Stomach (tissue), 9 donors: ENCODE data around the gene HLA-DPA1. TPM values are rescaled to one million over a fixed set of nuclear protein-coding genes. Genes with fewer than 3 reads are reported as not detected.

Source experiments
- DNase-seq, 2 donors: peaks; one replicate each; pipeline versions ENCODE4 v3.0.0 to v3.0.0-alpha.2; 2013 to 2019
- H3K27ac ChIP-seq, 5 donors: fragments of 200-600 bp in 4 of 5; sonication (generic) in 4 of 5; one replicate each; pipeline ENCODE4 v1.5.1; 2013 to 2019; ENCODE audit warnings: mild to moderate bottlenecking in 1 of 5, moderate library complexity in 1 of 5
- H3K27me3 ChIP-seq, 3 donors: fragments of 200-600 bp; sonication (generic); one replicate each; pipeline ENCODE4 v1.5.1; 2017 to 2019; ENCODE audit warnings: mixed run types in 1 of 3
- H3K36me3 ChIP-seq, 4 donors: fragments of 200-600 bp; sonication (generic); 1 replicate in 3 of 4; 2 replicates in 1 of 4; pipeline ENCODE4 v1.5.1; 2016 to 2019
- H3K4me1 ChIP-seq, 4 donors: fragments of 200-600 bp; sonication (generic); one replicate each; pipeline ENCODE4 v1.5.1; 2016 to 2019
- H3K4me3 ChIP-seq, 4 donors: fragments of 200-600 bp; sonication (generic) in 3 of 4; one replicate each; pipeline ENCODE4 v1.5.1; 2016 to 2019; ENCODE audit warnings: mild to moderate bottlenecking in 1 of 4
- H3K9me3 ChIP-seq, 4 donors: fragments of 200-600 bp; sonication (generic); one replicate each; pipeline ENCODE4 v1.5.1; 2016 to 2019
- EP300 ChIP-seq: sonication (generic); formaldehyde crosslinking; IDR thresholded peaks from one replicate; pipeline ENCODE4 v1.6.1; 2017; ENCODE audit warnings: antibody characterized with exemption
- POLR2A ChIP-seq, 4 donors: fragments of 450-650 bp; IDR thresholded peaks; one replicate each; pipeline ENCODE4 v1.6.1; 2016; ENCODE audit warnings: antibody characterized with exemption in 4 of 4, control low read depth in 2 of 4, mild to moderate bottlenecking in 1 of 4, moderate library complexity in 1 of 4
- POLR2AphosphoS5 ChIP-seq, 3 donors: sonication (generic); formaldehyde crosslinking; IDR thresholded peaks; one replicate each; pipeline ENCODE4 v1.6.1; 2016; ENCODE audit warnings: antibody characterized with exemption in 3 of 3
- WGBS, 5 donors: extraction: QIAGEN DNeasy Blood & Tissue Kit in 3 of 5; methylation state at CpG; one replicate each; pipeline versions ENCODE4 v1.1.5 to v1.1.7; 2013 to 2018; 5-methylcytosine and 5-hydroxymethylcytosine counted together
- intact Hi-C: fragments of 100-400 bp; cut with DNase I; formaldehyde crosslinking; loops from one replicate; pipeline ENCODE4 v1.15.1; 2023; ENCODE audit warnings: low total_unique reads
- polyA plus RNA-seq, 3 donors: library from polyadenylated mRNA; stranded (reverse); fragments of 200-250 nt; gene quantifications; one replicate each; pipeline ENCODE4 v1.2.3, GENCODE V29; 2013
- total RNA-seq, 5 donors: library from RNA; depleted of rRNA; stranded (reverse); fragments of >200 nt; gene quantifications; one replicate each; pipeline versions ENCODE4 v1.1.0 to v1.2.3, GENCODE V29; 2014 to 2016
- TF ChIP-seq, protein P1 (sequence below), 7 experiments: fragments of 450-650 bp in 4 of 7; fragments of 200-600 bp in 3 of 7; sonication (generic) in 3 of 7; IDR thresholded peaks; one replicate each; pipeline ENCODE4 v1.5.1; 2016 to 2019; ENCODE audit warnings: antibody characterized with exemption in 7 of 7, control low read depth in 2 of 7, mild to moderate bottlenecking in 1 of 7
- donor health status: healthy with polysubstance abuse.
- donor health status: Bipolar disorder and iron deficiency.
- donor health status: healthy.

HLA-DPA1 gene
- total and polyA plus RNA-seq, 8 donors = 0.29 to 171 (median 31.0) TPM

DNA sequence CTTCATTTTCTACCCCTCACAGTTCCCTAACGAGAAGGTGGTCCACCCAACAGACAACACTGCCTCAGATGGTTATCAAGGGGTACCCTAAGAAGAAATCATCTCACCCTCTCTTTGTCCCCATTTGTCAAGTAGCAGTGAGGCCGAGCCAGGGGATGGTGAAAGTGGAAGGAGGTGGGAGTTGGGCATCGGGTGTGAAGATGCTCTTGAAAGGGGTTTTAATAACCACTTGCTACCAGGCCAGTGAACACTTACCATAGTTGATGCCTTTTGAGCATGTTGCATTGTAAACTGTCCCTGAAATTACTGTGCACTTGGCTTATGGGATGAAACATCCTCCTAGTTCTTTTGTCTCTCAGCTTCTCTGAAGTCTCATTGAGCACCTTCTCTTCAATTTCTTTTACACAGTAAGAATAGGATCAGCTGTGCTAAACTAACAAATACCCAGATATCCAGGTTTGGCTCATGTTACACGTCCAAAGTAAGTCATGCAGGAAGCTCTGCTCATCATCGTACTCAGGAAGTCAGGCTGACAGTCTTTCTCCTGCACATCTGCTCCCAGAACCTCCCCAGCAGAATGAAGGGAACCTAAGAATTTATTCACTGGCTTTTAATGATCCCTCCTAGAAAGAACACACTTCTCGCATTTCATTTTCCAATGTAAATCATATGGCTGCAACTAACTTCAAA is 15.6 kb upstream of the HLA-DPA1 start:
- TF ChIP-seq EP300 = no peak
- TF ChIP-seq, protein P1, sequence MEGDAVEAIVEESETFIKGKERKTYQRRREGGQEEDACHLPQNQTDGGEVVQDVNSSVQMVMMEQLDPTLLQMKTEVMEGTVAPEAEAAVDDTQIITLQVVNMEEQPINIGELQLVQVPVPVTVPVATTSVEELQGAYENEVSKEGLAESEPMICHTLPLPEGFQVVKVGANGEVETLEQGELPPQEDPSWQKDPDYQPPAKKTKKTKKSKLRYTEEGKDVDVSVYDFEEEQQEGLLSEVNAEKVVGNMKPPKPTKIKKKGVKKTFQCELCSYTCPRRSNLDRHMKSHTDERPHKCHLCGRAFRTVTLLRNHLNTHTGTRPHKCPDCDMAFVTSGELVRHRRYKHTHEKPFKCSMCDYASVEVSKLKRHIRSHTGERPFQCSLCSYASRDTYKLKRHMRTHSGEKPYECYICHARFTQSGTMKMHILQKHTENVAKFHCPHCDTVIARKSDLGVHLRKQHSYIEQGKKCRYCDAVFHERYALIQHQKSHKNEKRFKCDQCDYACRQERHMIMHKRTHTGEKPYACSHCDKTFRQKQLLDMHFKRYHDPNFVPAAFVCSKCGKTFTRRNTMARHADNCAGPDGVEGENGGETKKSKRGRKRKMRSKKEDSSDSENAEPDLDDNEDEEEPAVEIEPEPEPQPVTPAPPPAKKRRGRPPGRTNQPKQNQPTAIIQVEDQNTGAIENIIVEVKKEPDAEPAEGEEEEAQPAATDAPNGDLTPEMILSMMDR (IDR thresholded peaks at IDR 0.05) = no peak
- no peak for TF ChIP-seq POLR2A (IDR thresholded peaks at IDR 0.05)
- TF ChIP-seq POLR2AphosphoS5 (IDR thresholded peaks at IDR 0.05) = no peak
- Histone ChIP-seq H3K36me3 (peaks cover 6 to 41% (median 30%) of the 10 kb centered on the region in 4 donors), H3K27ac (no peak overlapping the region), H3K9me3 (no peaks in the 10 kb centered on the region), H3K27me3 (peaks cover 0 to 13% (median 0%) of the 10 kb centered on the region in 3 donors), H3K4me3 (no peak overlapping the region), H3K4me1 (no peaks in the 10 kb centered on the region)
- WGBS, 5 donors = 47 to 58% (median 53%) methylated on average over 5 to 6 of the region's 6 CpGs
- intact Hi-C loops = no loop called here
- no peak for DNase-seq

DNA sequence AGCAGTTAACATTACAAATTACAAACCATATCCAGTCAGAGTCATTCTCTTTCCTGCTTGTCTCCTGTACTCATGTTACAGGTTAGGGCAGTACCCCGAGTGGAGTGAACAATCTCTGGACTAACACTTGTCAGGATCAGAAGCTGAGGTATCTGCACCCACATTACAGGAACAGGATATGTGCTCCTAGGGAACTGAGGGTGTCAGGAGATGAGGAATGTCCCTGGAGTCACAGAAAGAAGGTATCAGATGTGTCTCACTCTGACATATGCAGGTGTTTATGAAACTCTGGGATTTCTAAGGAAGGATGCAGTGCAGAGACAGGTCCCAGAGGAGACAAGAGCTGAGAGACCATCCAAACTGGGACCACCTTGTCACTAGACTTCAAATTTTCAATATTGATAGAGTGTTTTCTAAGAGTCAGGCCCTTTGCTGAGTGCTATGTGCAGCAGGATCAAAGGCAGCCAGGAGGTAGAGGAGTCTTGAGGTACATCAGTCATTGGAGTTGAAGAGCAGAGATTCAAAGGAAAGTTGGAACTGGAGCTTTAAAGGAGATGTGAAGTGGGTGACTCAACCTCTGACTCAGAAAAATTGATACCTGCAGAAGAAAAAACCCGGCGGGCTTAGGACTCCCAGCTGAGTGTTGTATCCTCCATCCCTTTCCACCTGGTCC is 14.9 kb upstream of the HLA-DPA1 start:
- Histone ChIP-seq H3K4me3 (no peak overlapping the region), H3K36me3 (peaks cover 6 to 48% (median 33%) of the 10 kb centered on the region in 4 donors), H3K27me3 (peaks cover 0 to 13% (median 0%) of the 10 kb centered on the region in 3 donors), H3K9me3 (no peaks in the 10 kb centered on the region), H3K27ac (no peak overlapping the region), H3K4me1 (no peaks in the 10 kb centered on the region)
- 42 to 70% (median 64%) methylated on average over 3 of the region's 3 CpGs for WGBS, 5 donors
- TF ChIP-seq POLR2AphosphoS5 (IDR thresholded peaks at IDR 0.05) (no peak), EP300 (no peak), POLR2A (IDR thresholded peaks at IDR 0.05) (no peak)
- TF ChIP-seq, protein P1 (IDR thresholded peaks at IDR 0.05) = no peak
- intact Hi-C loops = no loop called here
- no peak for DNase-seq

DNA sequence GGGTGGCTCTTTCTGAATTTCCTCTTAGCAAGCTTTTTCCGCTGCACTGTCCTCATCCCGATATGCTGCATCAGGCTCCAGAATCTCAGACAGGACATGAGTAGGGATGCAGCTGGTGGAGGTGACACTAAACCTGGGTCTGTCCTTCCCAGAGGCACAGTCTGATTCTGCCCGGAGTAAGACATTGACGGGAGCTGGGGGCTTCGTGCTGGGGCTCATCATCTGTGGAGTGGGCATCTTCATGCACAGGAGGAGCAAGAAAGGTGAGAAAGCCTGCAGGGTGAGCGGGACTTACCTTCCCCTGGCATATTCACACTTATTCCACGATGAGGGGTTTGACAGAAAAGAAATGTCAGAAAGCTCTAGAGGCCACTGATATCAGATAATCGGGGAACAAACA is 12.2 kb upstream of the HLA-DPA1 start:
- H3K4me3 ChIP-seq = no peak overlapping the region
- DNase-seq = no peak
- 61 to 87% (median 66%) methylated on average over 7 to 8 of the region's 8 CpGs for WGBS, 5 donors
- intact Hi-C loops = no loop called here
- no peaks in the 10 kb centered on the region for H3K27me3 ChIP-seq
- peaks cover 0 to 21% (median 15%) of the 10 kb centered on the region in 4 donors for H3K4me1 ChIP-seq
- H3K27ac ChIP-seq = no peak overlapping the region
- TF ChIP-seq POLR2AphosphoS5 (IDR thresholded peaks at IDR 0.05) = no peak
- TF ChIP-seq EP300 = no peak
- TF ChIP-seq, protein P1 (IDR thresholded peaks at IDR 0.05) = no peak
- no peak for TF ChIP-seq POLR2A (IDR thresholded peaks at IDR 0.05)
- peaks cover 6 to 48% (median 34%) of the 10 kb centered on the region in 4 donors for H3K36me3 ChIP-seq
- no peaks in the 10 kb centered on the region for H3K9me3 ChIP-seq

DNA sequence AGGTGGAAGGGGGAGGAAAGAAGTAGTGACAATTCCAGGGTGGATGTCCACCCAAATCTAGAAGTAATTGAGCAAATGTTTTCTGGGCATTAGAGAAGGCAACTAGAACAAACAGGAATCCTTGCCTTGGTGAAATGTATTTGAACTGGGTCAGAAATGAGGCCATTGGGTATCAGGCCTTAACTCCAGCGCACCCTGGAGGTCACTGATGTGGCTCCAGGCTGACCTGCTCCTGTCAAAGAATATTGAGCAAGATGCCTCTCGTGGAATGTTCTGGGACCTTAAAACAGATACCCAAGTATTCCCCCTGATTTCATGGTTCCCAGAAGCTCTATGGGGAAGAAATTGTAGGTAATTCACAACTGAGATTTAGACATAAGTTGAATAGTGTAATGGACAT is 9.3 kb upstream of the HLA-DPA1 start:
- Histone ChIP-seq H3K4me1 (peaks cover 0 to 34% (median 15%) of the 10 kb centered on the region in 4 donors), H3K36me3 (peaks cover 6 to 44% (median 30%) of the 10 kb centered on the region in 4 donors), H3K4me3 (no peak overlapping the region), H3K27me3 (no peaks in the 10 kb centered on the region), H3K9me3 (no peaks in the 10 kb centered on the region), H3K27ac (peak overlapping the region in 2 of 5 donors; percentile 18 to 22)
- DNase-seq = peak in 1 of 2 donors; percentile 62
- intact Hi-C loops = loop anchor here (5.0 kb wide), 1 partner anchor 70 kb away; no protein-coding TSS in a partner anchor
- WGBS, 5 donors = 0 to 36% (median 22%) methylated on average over 2 of the region's 2 CpGs
- no peak for TF ChIP-seq EP300
- TF ChIP-seq, protein P1 (IDR thresholded peaks at IDR 0.05) = peak in 5 of 7 experiments; percentile 43 to 91 (median 53)
